MM.1S (cell line): ENCODE results near the gene SULT1A1.
"Not testable (repeated sequence)": the region's sequence is repeated elsewhere in the genome, so short reads cannot be mapped to it uniquely, and the experiment has no call there.

Experiments
- DNase-seq: peaks from one replicate; pipeline ENCODE4 v3.0.0-alpha.2; 2015
- H2AFZ ChIP-seq: fragments of 300-600 bp; sonication (generic); 2 replicates; pipeline ENCODE4 v1.6.0; 2016; ENCODE audit warnings: antibody characterized with exemption, low read length
- H3F3A ChIP-seq: fragments of 300-600 bp; sonication (generic); 2 replicates; pipeline ENCODE4 v1.6.1; 2016; ENCODE audit warnings: mild to moderate bottlenecking, antibody characterized with exemption, low read length, moderate library complexity, mixed read lengths; ENCODE audit not compliant: insufficient read depth
- H3K27ac ChIP-seq: fragments of 300-600 bp; sonication (generic); 2 replicates; pipeline ENCODE4 v1.5.1; 2016; ENCODE audit warnings: mild to moderate bottlenecking, low read length
- H3K27me3 ChIP-seq: fragments of 300-600 bp; sonication (generic); replicated peaks from 2 replicates; pipeline ENCODE4 v1.6.0; 2016; ENCODE audit warnings: low read length; ENCODE audit not compliant: insufficient read depth
- H3K36me3 ChIP-seq: fragments of 300-600 bp; sonication (generic); replicated peaks from 2 replicates; pipeline ENCODE4 v1.6.1; 2016; ENCODE audit warnings: mild to moderate bottlenecking, low read length, mixed read lengths; ENCODE audit not compliant: insufficient read depth
- H3K4me1 ChIP-seq: fragments of 300-600 bp; sonication (generic); 2 replicates; pipeline ENCODE4 v1.6.1; 2016; ENCODE audit warnings: low read length, mixed read lengths
- H3K4me2 ChIP-seq: fragments of 300-600 bp; sonication (generic); 2 replicates; pipeline ENCODE4 v1.6.0; 2016; ENCODE audit warnings: low read depth, low read length
- H3K4me3 ChIP-seq: fragments of 300-600 bp; sonication (generic); 2 replicates; pipeline ENCODE4 v1.5.1; 2016; ENCODE audit warnings: low read length, mixed read lengths
- H3K79me2 ChIP-seq: fragments of 300-600 bp; sonication (generic); 2 replicates; pipeline ENCODE4 v1.6.1; 2016; ENCODE audit warnings: mixed run types, low read length, mixed read lengths
- H3K9ac ChIP-seq: fragments of 300-600 bp; sonication (generic); 2 replicates; pipeline ENCODE4 v1.6.1; 2016; ENCODE audit warnings: low read length, mixed read lengths
- H3K9me2 ChIP-seq: fragments of 300-600 bp; sonication (generic); replicated peaks from 2 replicates; pipeline ENCODE4 v1.6.1; 2016; ENCODE audit warnings: mild to moderate bottlenecking, low read length, mixed read lengths; ENCODE audit not compliant: insufficient read depth
- H3K9me3 ChIP-seq: fragments of 300-600 bp; sonication (generic); replicated peaks from 2 replicates; pipeline ENCODE4 v1.6.1; 2016; ENCODE audit warnings: mild to moderate bottlenecking, low read length, mixed read lengths; ENCODE audit not compliant: insufficient read depth
- H4K20me1 ChIP-seq: fragments of 300-600 bp; sonication (generic); 2 replicates; pipeline ENCODE4 v1.6.1; 2016; ENCODE audit warnings: mild to moderate bottlenecking, low read length, moderate library complexity, mixed read lengths; ENCODE audit not compliant: insufficient read depth
- EZH2 ChIP-seq: fragments of 300-600 bp; sonication (generic); optimal IDR thresholded peaks from 2 replicates; pipeline ENCODE3; 2017; ENCODE audit warnings: low read depth, mild to moderate bottlenecking, antibody characterized with exemption, low read length, mixed read lengths
- EZH2phosphoT487 ChIP-seq: fragments of 300-600 bp; sonication (generic); IDR thresholded peaks from 2 replicates; pipeline ENCODE4 v1.6.1; 2018; ENCODE audit warnings: antibody characterized with exemption, low read length
- TF ChIP-seq, protein P1 (sequence below): fragments of 300-600 bp; sonication (generic); IDR thresholded peaks from 2 replicates; pipeline ENCODE4 v1.5.1; 2016; ENCODE audit warnings: antibody characterized with exemption, low read length, mixed read lengths

Gene SULT1A1

GRCh38 chr16:28569021-28569420 lies 40.8 kb downstream of the SULT1A1 start:
- TF ChIP-seq, protein P1, sequence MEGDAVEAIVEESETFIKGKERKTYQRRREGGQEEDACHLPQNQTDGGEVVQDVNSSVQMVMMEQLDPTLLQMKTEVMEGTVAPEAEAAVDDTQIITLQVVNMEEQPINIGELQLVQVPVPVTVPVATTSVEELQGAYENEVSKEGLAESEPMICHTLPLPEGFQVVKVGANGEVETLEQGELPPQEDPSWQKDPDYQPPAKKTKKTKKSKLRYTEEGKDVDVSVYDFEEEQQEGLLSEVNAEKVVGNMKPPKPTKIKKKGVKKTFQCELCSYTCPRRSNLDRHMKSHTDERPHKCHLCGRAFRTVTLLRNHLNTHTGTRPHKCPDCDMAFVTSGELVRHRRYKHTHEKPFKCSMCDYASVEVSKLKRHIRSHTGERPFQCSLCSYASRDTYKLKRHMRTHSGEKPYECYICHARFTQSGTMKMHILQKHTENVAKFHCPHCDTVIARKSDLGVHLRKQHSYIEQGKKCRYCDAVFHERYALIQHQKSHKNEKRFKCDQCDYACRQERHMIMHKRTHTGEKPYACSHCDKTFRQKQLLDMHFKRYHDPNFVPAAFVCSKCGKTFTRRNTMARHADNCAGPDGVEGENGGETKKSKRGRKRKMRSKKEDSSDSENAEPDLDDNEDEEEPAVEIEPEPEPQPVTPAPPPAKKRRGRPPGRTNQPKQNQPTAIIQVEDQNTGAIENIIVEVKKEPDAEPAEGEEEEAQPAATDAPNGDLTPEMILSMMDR: no peak
- TF ChIP-seq EZH2phosphoT487 (no peak), EZH2 (no peak)
- Histone ChIP-seq H3K79me2 (peaks cover 8% of the 10 kb centered on the region), H3K9ac (no peak overlapping the region), H3K9me2 (no peaks in the 10 kb centered on the region), H3K27me3 (no peaks in the 10 kb centered on the region), H4K20me1 (no peaks in the 10 kb centered on the region), H3K36me3 (no peaks in the 10 kb centered on the region), H3K27ac (no peak overlapping the region), H3K4me2 (no peak overlapping the region), H3K9me3 (no peaks in the 10 kb centered on the region), H3F3A (no peaks in the 10 kb centered on the region), H3K4me3 (no peak overlapping the region), H3K4me1 (no peaks in the 10 kb centered on the region), H2AFZ (no peak overlapping the region)
- DNase-seq: no peak

DNA sequence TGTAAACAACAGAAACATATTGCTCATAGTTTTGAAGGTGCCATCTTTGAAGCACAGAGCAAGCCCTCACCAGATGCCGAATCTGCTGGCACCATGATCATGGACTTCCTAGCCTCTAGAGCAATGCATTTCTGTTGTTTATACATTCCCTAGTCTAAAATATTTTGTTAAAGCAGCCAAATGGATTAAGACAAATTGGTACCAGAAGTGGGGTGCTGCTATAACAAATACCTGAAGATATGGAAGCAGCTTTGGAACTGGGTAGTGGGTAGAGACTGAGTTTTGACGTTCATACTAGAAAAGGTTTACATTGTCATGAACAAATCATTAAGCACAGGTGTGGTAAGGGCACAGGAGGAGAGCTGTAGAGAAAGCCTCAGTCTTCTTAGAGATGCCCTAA lies 42.6 kb downstream of the SULT1A1 start:
- Histone ChIP-seq H3K9ac (no peak overlapping the region), H3K4me3 (no peak overlapping the region), H3K4me1 (no peaks in the 10 kb centered on the region), H3K9me2 (no peaks in the 10 kb centered on the region), H3K36me3 (no peaks in the 10 kb centered on the region), H3K27ac (no peak overlapping the region), H4K20me1 (no peaks in the 10 kb centered on the region), H3K79me2 (peaks cover 11% of the 10 kb centered on the region), H3K9me3 (no peaks in the 10 kb centered on the region), H3K4me2 (no peak overlapping the region), H3F3A (no peaks in the 10 kb centered on the region), H2AFZ (no peak overlapping the region), H3K27me3 (no peaks in the 10 kb centered on the region)
- no peak for TF ChIP-seq EZH2
- TF ChIP-seq, protein P1: no peak
- TF ChIP-seq EZH2phosphoT487: no peak
- DNase-seq: no peak

DNA sequence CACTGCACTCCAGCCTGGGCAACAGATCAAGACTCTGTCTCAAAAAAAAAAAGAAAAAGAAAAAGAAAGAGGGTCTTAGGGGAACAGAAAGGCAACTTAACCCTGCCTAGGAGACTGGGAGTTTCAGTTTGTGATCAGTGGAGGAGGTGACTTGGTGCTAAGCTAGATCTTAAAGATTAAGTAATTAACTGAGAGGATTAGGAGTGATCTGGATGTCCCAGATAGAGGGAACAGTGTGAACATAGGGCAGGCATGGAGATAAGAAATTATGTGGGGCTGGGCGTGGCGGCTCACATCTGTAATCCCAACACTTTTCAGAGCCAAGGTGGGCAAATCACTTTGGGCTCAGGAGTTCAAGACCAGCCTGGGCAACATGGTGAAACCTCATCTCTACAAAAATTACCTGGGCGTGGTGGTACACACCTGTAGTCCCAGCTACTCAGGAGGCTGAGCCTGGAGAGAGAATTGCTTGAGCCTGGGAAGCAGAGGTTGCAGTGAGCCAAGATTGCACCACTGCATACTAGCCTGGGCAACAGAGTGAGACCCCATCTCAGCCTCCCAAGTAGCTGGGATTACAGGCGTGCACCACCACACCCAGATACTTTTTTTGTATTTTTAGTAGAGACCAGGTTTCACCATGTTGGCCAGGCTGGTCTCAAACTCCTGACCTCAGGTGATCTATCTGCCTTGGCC lies 43.5 kb downstream of the SULT1A1 start:
- not testable (repeated sequence) for H3K9ac ChIP-seq, H3K4me2 ChIP-seq, DNase-seq, H3K9me3 ChIP-seq, H2AFZ ChIP-seq, H4K20me1 ChIP-seq, H3K4me3 ChIP-seq, H3K36me3 ChIP-seq, H3K27me3 ChIP-seq, H3K9me2 ChIP-seq, H3K4me1 ChIP-seq, H3K27ac ChIP-seq, H3F3A ChIP-seq
- H3K79me2 ChIP-seq: peaks cover 11% of the 10 kb centered on the region

- no peak overlapping the region for H3K4me3 ChIP-seq
- H3K9me2 ChIP-seq: no peaks in the 10 kb centered on the region
- no peak overlapping the region for H2AFZ ChIP-seq
- H3K4me2 ChIP-seq: no peak overlapping the region
- H4K20me1 ChIP-seq: no peaks in the 10 kb centered on the region
- peaks cover 11% of the 10 kb centered on the region for H3K79me2 ChIP-seq
- H3F3A ChIP-seq: no peaks in the 10 kb centered on the region
- H3K9me3 ChIP-seq: no peaks in the 10 kb centered on the region
- TF ChIP-seq EZH2 (no peak), EZH2phosphoT487 (no peak)
- TF ChIP-seq, protein P1: no peak
- no peaks in the 10 kb centered on the region for H3K36me3 ChIP-seq
- DNase-seq: no peak
- H3K27me3 ChIP-seq: no peaks in the 10 kb centered on the region
- no peak overlapping the region for H3K9ac ChIP-seq
- H3K4me1 ChIP-seq: no peaks in the 10 kb centered on the region
- no peak overlapping the region for H3K27ac ChIP-seq
Measured at GRCh38 chr16:28563218-28563617, 46.6 kb downstream of the SULT1A1 start.
